CD4-positive, alpha-beta T cell treated with Interleukin-4 for 1 hour (primary cell): ENCODE data around the gene LCE1D.

Experiments
- DNase-seq, 2 donors: peaks; one replicate each; pipeline ENCODE4 v3.0.0-alpha.2; 2020 to 2022

Gene LCE1D

GRCh38 chr1:152817309-152817708 is 20.8 kb downstream of the LCE1D start:
- no peak for DNase-seq

- no peak for DNase-seq
These were observed 26.8 kb downstream of the LCE1D start for GRCh38 chr1:152823294-152823693.

GRCh38 chr1:152824964-152825363 is 28.4 kb downstream of the LCE1D start:
- no peak for DNase-seq

- no peak for DNase-seq
These were observed 30.7 kb downstream of the LCE1D start, which contains the start of gene LCE1A for GRCh38 chr1:152827173-152827572. Gene LCE1A (plus strand): TSS chr1:152827473. CDS start chr1:152827473, 0 bp downstream.

- no peak for DNase-seq
These were observed 40.3 kb downstream of the LCE1D start for GRCh38 chr1:152836870-152837269.

GRCh38 chr1:152842556-152842955 is 46.0 kb downstream of the LCE1D start, which contains the start of gene LCE6A:
Gene LCE6A (plus strand): TSS chr1:152842856. CDS start chr1:152843521, 665 bp downstream.
- DNase-seq, result no peak
